ENCODE data around the gene CDC37. TPM values are rescaled to one million over a fixed set of nuclear protein-coding genes. Genes with fewer than 3 reads are reported as not detected.

The CDC37 gene
- total RNA-seq, 1 experiment from 2014 or later: 260 TPM

DNA sequence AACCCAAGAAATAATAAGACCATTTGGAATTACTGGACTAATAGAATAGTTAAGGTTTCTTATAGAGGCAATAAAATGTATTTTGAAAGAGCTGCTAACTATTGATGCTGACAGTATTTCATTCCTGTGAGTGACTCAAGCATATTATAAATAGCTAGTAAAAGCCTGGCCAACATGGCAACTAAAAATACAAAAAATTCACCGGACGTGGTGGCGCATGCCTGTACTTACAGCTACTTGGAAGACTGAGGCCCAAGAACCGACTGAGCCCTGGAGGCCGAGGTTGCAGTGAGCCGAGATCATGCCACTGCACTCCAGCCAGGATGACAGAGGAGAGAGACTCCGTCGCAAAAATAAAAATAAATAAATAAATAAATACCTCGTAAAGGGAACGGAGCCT, 58.6 kb downstream of the CDC37 start (continued):
- TF ChIP-seq, protein P1, sequence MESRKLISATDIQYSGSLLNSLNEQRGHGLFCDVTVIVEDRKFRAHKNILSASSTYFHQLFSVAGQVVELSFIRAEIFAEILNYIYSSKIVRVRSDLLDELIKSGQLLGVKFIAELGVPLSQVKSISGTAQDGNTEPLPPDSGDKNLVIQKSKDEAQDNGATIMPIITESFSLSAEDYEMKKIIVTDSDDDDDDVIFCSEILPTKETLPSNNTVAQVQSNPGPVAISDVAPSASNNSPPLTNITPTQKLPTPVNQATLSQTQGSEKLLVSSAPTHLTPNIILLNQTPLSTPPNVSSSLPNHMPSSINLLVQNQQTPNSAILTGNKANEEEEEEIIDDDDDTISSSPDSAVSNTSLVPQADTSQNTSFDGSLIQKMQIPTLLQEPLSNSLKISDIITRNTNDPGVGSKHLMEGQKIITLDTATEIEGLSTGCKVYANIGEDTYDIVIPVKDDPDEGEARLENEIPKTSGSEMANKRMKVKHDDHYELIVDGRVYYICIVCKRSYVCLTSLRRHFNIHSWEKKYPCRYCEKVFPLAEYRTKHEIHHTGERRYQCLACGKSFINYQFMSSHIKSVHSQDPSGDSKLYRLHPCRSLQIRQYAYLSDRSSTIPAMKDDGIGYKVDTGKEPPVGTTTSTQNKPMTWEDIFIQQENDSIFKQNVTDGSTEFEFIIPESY (IDR thresholded peaks at IDR 0.05; ENCODE audit: extremely low read depth, insufficient replicate concordance, low read length): no peak
- no peak for TF ChIP-seq SIN3A (IDR thresholded peaks at IDR 0.05; ENCODE audit: low read depth)
- TF ChIP-seq, protein P2, sequence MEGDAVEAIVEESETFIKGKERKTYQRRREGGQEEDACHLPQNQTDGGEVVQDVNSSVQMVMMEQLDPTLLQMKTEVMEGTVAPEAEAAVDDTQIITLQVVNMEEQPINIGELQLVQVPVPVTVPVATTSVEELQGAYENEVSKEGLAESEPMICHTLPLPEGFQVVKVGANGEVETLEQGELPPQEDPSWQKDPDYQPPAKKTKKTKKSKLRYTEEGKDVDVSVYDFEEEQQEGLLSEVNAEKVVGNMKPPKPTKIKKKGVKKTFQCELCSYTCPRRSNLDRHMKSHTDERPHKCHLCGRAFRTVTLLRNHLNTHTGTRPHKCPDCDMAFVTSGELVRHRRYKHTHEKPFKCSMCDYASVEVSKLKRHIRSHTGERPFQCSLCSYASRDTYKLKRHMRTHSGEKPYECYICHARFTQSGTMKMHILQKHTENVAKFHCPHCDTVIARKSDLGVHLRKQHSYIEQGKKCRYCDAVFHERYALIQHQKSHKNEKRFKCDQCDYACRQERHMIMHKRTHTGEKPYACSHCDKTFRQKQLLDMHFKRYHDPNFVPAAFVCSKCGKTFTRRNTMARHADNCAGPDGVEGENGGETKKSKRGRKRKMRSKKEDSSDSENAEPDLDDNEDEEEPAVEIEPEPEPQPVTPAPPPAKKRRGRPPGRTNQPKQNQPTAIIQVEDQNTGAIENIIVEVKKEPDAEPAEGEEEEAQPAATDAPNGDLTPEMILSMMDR (IDR thresholded peaks at IDR 0.05 in 2 of 3, conservative IDR thresholded peaks at IDR 0.05 in 1 of 3; ENCODE audit: borderline replicate concordance in 1 of 3, insufficient read depth in 1 of 3, low read depth in 2 of 3, low read length in 2 of 3): no peak

GRCh38 chr19:10343495-10343894, 59.8 kb downstream of the CDC37 start:
- Histone ChIP-seq H3K27me3 (ENCODE audit: insufficient read depth, low read length) (no peaks in the 10 kb centered on the region), H3K4me3 (replicated peaks in 1 of 2; ENCODE audit: low read depth in 1 of 2, low read length in 2 of 2) (no peak overlapping the region), H3K4me1 (ENCODE audit: control insufficient read depth in 1 of 2, insufficient read depth in 2 of 2, low read length in 2 of 2) (peaks cover 0 to 14% of the 10 kb centered on the region in 2 experiments; a peak in 2 of 4 replicates), H4K20me1 (ENCODE audit: insufficient read depth) (no peaks in the 10 kb centered on the region), H3K9me3 (ENCODE audit: control insufficient read depth in 1 of 2, insufficient read depth in 1 of 2, low read depth in 1 of 2, low read length in 2 of 2) (no peaks in the 10 kb centered on the region), H3K9me2 (ENCODE audit: insufficient read depth) (no peaks in the 10 kb centered on the region), H3K36me3 (ENCODE audit: control insufficient read depth in 1 of 2, insufficient read depth in 2 of 2, low read length in 2 of 2) (no peaks in the 10 kb centered on the region), H2AFZ (ENCODE audit: low read depth, low read length, poor library complexity, severe bottlenecking) (no peak overlapping the region), H3K79me2 (ENCODE audit: insufficient read depth, low read length) (no peaks in the 10 kb centered on the region), H3K9ac (ENCODE audit: low read length) (no peak overlapping the region), H3K4me2 (ENCODE audit: low read length) (no peak overlapping the region), H3K27ac (ENCODE audit: low read depth, low read length) (no peak overlapping the region)
- intact Hi-C loops (cut with micrococcal nuclease): no loop called here
- POLR2A ChIA-PET: interaction anchor here (3.2 kb wide), 1 partner anchor 9 kb away, joined by 16 read pairs; the partner anchor contains the start of gene RAVER1
- no peak for ATAC-seq
- no peak for DNase-seq (ENCODE audit: low read depth, low spot score)
- CTCF ChIA-PET: interaction anchor here (1.4 kb wide), 1 partner anchor 85 kb away, joined by 3 read pairs; no protein-coding TSS in a partner anchor
- BruUV-seq (replicated peaks): no TSS peak
- TF ChIP-seq TCF7L2 (IDR thresholded peaks at IDR 0.05; ENCODE audit: borderline replicate concordance, extremely low read depth, insufficient read depth, insufficient read length) (no peak), EGR1 (IDR thresholded peaks at IDR 0.05; ENCODE audit: low read depth) (no peak), SIN3A (IDR thresholded peaks at IDR 0.05; ENCODE audit: low read depth) (no peak)
- TF ChIP-seq, protein P2 (IDR thresholded peaks at IDR 0.05 in 2 of 3, conservative IDR thresholded peaks at IDR 0.05 in 1 of 3; ENCODE audit: borderline replicate concordance in 1 of 3, insufficient read depth in 1 of 3, low read depth in 2 of 3, low read length in 2 of 3): no peak
- TF ChIP-seq, protein P3, sequence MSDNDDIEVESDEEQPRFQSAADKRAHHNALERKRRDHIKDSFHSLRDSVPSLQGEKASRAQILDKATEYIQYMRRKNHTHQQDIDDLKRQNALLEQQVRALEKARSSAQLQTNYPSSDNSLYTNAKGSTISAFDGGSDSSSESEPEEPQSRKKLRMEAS (IDR thresholded peaks at IDR 0.05): no peak
- RAD21 ChIA-PET (ENCODE audit: low non-redundant PET in 1 of 2, low total read pairs in 2 of 2, uncharacterized antibody in 2 of 2, unreplicated experiment in 2 of 2): no interaction called here
